Endothelial cell (in vitro differentiated cells): ENCODE data around the gene TRMT13. TPM values are rescaled to one million over a fixed set of nuclear protein-coding genes. Genes with fewer than 3 reads are reported as not detected.

Source experiments
- DNase-seq: peaks from one replicate; pipeline ENCODE4 v3.0.0; 2021; ENCODE audit warnings: low spot score
- H3K27ac Mint-ChIP-seq: one replicate; pipeline ENCODE4 v1.8.0; 2021; ENCODE audit warnings: mixed read lengths, inconsistent platforms; ENCODE audit not compliant: unreplicated experiment
- H3K27me3 Mint-ChIP-seq: one replicate; pipeline ENCODE4 v1.8.0; 2021; ENCODE audit warnings: mild to moderate bottlenecking, moderate library complexity, mixed read lengths, inconsistent platforms; ENCODE audit not compliant: unreplicated experiment
- H3K36me3 Mint-ChIP-seq: one replicate; pipeline ENCODE4 v1.8.0; 2021; ENCODE audit warnings: mild to moderate bottlenecking, low read depth, mixed read lengths, inconsistent platforms; ENCODE audit not compliant: unreplicated experiment
- H3K4me1 Mint-ChIP-seq: one replicate; pipeline ENCODE4 v1.8.0; 2021; ENCODE audit warnings: mild to moderate bottlenecking, mixed read lengths, inconsistent platforms; ENCODE audit not compliant: unreplicated experiment
- H3K4me3 Mint-ChIP-seq: one replicate; pipeline ENCODE4 v1.8.0; 2021; ENCODE audit warnings: mild to moderate bottlenecking, mixed read lengths, inconsistent platforms; ENCODE audit not compliant: unreplicated experiment
- H3K9me3 Mint-ChIP-seq: one replicate; pipeline ENCODE4 v1.8.0; 2021; ENCODE audit warnings: mixed read lengths, inconsistent platforms; ENCODE audit not compliant: unreplicated experiment
- total RNA-seq: library from RNA; stranded (reverse); fragmentation: NEBNext Ultra II Directional; extraction: Animal tissue kit (Norgen Biotek cat#: 25700); gene quantifications from one replicate; pipeline ENCODE4 v1.2.1, GENCODE V29; 2021; ENCODE audit not compliant: unreplicated experiment
- TF ChIP-seq, protein P1 (sequence below): fragments of 200-600 bp; sonication (generic); IDR thresholded peaks from one replicate; pipeline ENCODE4 v1.5.0; 2021; ENCODE audit warnings: antibody characterized with exemption; ENCODE audit not compliant: unreplicated experiment

TRMT13 gene
- total RNA-seq, 1 donor from 2014 or later, result 10.5 TPM

DNA sequence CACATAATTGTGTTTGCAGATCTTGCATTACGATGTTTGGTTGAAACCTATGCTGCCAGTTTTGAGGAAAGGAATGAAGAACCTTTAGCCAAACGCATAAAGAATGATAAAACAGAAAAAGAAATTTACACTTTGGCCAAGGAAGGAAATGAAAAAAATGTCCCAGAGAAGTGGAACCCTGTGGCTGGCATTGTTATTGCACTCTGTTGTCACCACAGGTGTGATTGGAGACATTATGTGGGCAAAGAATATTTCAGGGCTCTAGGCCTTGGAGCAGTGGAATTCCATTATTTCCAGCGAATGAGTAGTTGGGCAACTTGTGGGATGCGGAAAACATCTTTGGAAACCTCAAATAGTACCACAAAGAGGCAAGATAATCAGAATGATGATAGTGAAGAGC is 14.9 kb downstream of the TRMT13 start:
- H3K36me3 Mint-ChIP-seq, result peaks cover 21% of the 10 kb centered on the region

DNA sequence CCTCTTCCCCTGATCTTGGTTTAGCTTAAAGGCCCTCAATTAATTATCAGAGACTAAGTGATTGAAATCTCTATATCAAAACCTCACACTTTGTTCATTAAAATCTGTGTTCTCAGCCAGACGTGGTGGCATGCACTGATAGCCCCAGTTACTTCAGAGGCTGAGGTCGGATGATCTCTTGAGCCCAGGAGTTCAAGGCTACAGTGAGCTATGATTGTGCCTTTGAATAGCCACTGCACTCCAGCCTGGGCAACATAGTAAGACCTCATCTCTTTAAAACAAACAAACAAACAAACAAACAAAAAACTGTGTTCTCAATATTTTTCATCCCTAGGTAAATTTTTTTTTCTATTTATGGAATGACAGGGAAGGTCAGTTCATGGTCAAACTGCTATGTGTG is 18.7 kb downstream of the TRMT13 start:
- no peak for DNase-seq
- TF ChIP-seq, protein P1, sequence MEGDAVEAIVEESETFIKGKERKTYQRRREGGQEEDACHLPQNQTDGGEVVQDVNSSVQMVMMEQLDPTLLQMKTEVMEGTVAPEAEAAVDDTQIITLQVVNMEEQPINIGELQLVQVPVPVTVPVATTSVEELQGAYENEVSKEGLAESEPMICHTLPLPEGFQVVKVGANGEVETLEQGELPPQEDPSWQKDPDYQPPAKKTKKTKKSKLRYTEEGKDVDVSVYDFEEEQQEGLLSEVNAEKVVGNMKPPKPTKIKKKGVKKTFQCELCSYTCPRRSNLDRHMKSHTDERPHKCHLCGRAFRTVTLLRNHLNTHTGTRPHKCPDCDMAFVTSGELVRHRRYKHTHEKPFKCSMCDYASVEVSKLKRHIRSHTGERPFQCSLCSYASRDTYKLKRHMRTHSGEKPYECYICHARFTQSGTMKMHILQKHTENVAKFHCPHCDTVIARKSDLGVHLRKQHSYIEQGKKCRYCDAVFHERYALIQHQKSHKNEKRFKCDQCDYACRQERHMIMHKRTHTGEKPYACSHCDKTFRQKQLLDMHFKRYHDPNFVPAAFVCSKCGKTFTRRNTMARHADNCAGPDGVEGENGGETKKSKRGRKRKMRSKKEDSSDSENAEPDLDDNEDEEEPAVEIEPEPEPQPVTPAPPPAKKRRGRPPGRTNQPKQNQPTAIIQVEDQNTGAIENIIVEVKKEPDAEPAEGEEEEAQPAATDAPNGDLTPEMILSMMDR, result no peak
- Mint-ChIP-seq H3K4me3 (no peak overlapping the region), H3K27ac (no peak overlapping the region), H3K4me1 (peaks cover 5% of the 10 kb centered on the region), H3K9me3 (no peaks in the 10 kb centered on the region), H3K36me3 (peaks cover 9% of the 10 kb centered on the region), H3K27me3 (peaks cover 2% of the 10 kb centered on the region)

More for the DNA sequence above, 14.9 kb downstream of the TRMT13 start:
- no peak for DNase-seq
- Mint-ChIP-seq H3K4me1 (peaks cover 10% of the 10 kb centered on the region), H3K27me3 (peaks cover 2% of the 10 kb centered on the region), H3K27ac (no peak overlapping the region), H3K4me3 (no peak overlapping the region), H3K9me3 (no peaks in the 10 kb centered on the region)
- TF ChIP-seq, protein P1, result no peak

DNA sequence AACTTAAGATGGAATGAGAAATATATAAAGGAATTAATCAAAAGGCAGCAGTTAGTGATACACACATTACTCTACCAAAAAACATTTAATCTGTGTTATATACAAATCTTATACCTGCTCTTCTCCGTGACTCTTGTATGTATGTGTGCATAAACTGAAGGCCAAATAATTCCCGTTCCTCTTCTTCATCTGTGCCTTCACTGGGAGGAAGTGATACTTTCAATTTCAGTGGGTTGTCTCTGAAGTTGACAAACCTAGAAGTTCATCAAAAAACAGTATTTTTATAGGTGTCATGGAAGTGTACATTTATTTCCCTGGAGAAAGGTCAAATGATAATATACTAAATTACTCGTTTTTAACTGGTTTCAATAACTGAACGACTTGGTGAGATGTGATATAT is 19.3 kb downstream of the TRMT13 start:
- no peaks in the 10 kb centered on the region for H3K9me3 Mint-ChIP-seq
- peaks cover 9% of the 10 kb centered on the region for H3K36me3 Mint-ChIP-seq
- peaks cover 2% of the 10 kb centered on the region for H3K4me1 Mint-ChIP-seq
- H3K4me3 Mint-ChIP-seq, result no peak overlapping the region
- DNase-seq, result no peak
- TF ChIP-seq, protein P1, result no peak
- no peak overlapping the region for H3K27ac Mint-ChIP-seq
- H3K27me3 Mint-ChIP-seq, result peaks cover 1% of the 10 kb centered on the region

DNA sequence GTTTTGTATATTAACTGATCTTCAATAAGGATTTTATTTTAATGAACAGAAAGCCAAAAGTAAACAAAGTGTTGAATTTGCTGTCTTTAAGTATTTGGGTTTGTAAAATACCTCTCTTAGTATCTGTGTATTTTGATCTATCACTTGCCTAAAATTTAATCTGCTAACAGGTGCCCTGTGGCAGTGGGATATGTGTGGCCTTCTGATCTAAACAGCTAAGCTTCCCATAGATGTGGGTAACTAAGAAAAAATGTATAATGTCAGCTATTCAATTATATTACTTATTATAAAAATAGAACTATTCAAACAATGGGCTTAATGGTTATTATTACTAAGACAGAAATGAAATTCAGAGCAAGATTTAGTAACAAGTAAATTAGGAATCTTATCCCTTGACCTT is 29.9 kb downstream of the TRMT13 start:
- no peak overlapping the region for H3K4me3 Mint-ChIP-seq
- DNase-seq, result no peak
- no peaks in the 10 kb centered on the region for H3K9me3 Mint-ChIP-seq
- no peaks in the 10 kb centered on the region for H3K36me3 Mint-ChIP-seq
- no peaks in the 10 kb centered on the region for H3K4me1 Mint-ChIP-seq
- peaks cover 2% of the 10 kb centered on the region for H3K27me3 Mint-ChIP-seq
- H3K27ac Mint-ChIP-seq, result no peak overlapping the region
- TF ChIP-seq, protein P1, result no peak

DNA sequence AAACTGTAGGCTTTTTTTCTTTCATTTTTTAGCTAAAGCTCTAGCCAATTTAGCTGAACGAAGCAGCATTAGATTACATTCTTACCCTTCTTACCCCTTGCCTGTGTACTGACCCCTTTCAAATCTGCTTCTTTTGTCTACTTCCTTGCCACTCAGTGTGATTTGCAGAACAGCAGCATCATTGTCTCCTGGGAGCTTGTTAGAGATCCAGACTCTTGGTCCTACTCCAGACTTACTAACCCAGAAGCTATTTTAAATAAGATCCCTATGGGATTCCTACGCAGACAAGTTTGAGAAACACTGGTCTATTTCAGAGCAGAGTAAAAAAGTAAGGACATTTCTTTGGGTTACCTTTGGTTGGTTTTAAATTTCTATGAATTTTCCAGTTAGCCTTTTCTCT is 31.3 kb downstream of the TRMT13 start:
- H3K4me3 Mint-ChIP-seq, result no peak overlapping the region
- H3K27me3 Mint-ChIP-seq, result peaks cover 2% of the 10 kb centered on the region
- no peak overlapping the region for H3K27ac Mint-ChIP-seq
- no peaks in the 10 kb centered on the region for H3K9me3 Mint-ChIP-seq
- no peaks in the 10 kb centered on the region for H3K36me3 Mint-ChIP-seq
- TF ChIP-seq, protein P1, result no peak
- DNase-seq, result no peak
- no peaks in the 10 kb centered on the region for H3K4me1 Mint-ChIP-seq
